Activated T-helper 2 cell treated with anti-CD3 and anti-CD28 coated beads, Interferon-gamma antibody, Interleukin-2, Interleukin-4, amounts not matched to agents 10 μg/mL and 5 μg/mL and 100 μg/mL, durations not matched to agents 14 hours and 24 hours and 36 hours (primary cell): ENCODE results near the gene C11orf65. TPM values are rescaled to one million over a fixed set of nuclear protein-coding genes. Genes with fewer than 3 reads are reported as not detected.

Experiments
- DNase-seq: peaks from one replicate; pipeline ENCODE4 v3.0.0; 2021; ENCODE audit warnings: low spot score
- H3K27ac Mint-ChIP-seq: one replicate; pipeline ENCODE4 v1.8.0; 2021; ENCODE audit warnings: mixed read lengths
- H3K27me3 Mint-ChIP-seq: one replicate; pipeline ENCODE4 v1.8.0; 2021; ENCODE audit warnings: low read depth, mixed read lengths
- H3K36me3 Mint-ChIP-seq: one replicate; pipeline ENCODE4 v1.8.0; 2021; ENCODE audit warnings: low read depth, mixed read lengths
- H3K4me1 Mint-ChIP-seq: one replicate; pipeline ENCODE4 v1.8.0; 2021; ENCODE audit warnings: low read depth, mixed read lengths
- H3K4me3 Mint-ChIP-seq: one replicate; pipeline ENCODE4 v1.8.0; 2021; ENCODE audit warnings: low read depth, mild to moderate bottlenecking, moderate library complexity, mixed read lengths
- H3K9me3 Mint-ChIP-seq: one replicate; pipeline ENCODE4 v1.8.0; 2021; ENCODE audit warnings: mixed read lengths
- intact Hi-C: fragments of 100-400 bp; cut with micrococcal nuclease; formaldehyde crosslinking; loops from one replicate; pipeline ENCODE4 v1.15.1; 2023
- total RNA-seq: library from RNA; stranded (reverse); gene quantifications from 2 replicates; pipeline ENCODE4 v1.2.3, GENCODE V29; 2022

The C11orf65 gene
- total RNA-seq, 1 donor from 2014 or later, result 0.43 TPM

DNA sequence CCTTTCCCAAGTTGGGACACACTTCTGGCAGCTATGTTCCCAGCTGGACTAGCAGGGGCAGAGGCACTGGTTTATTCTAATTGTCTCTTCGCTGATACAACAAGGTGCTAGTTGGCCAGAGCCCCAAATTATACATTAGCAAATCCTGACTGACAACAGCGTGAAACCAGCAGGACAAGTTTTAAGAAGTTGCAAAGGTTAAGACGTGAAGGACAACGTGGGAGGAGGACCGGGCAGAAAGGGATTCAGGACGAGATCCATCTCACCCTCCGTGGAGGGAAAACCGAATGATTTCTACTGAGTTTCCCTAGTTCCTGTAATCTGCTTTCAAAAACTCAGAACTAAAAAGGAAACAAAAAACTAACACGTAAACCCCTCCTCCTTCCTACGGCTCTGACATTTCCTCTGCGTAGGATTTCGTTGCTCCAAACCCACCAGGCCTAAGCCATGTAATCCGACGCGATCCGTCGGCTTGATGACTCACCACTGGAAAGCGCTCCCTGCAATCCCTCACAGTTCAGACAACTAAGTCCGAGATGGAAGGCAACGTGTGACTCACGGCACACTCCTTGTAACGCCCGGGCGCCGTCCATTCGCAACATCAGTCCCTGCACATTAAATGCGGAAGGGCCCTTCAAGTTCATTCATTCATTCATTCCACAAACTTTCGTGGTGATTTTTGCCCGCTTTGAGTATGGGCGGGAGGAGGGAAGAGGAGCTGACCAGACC, 30.2 kb upstream of the C11orf65 start:
- intact Hi-C loops, result loop anchor here (1.0 to 5.0 kb wide), 8 partner anchors 30 to 489 kb away; partner anchors contain the start of genes ACAT1, ATM, C11orf65 and CUL5
- Mint-ChIP-seq H3K27ac (peak overlapping the region; percentile 98), H3K4me1 (peaks cover 23% of the 10 kb centered on the region), H3K36me3 (peaks cover 9% of the 10 kb centered on the region), H3K4me3 (peak overlapping the region; percentile 93), H3K9me3 (no peaks in the 10 kb centered on the region), H3K27me3 (peaks cover 4% of the 10 kb centered on the region)
- peak; percentile 68 for DNase-seq

DNA sequence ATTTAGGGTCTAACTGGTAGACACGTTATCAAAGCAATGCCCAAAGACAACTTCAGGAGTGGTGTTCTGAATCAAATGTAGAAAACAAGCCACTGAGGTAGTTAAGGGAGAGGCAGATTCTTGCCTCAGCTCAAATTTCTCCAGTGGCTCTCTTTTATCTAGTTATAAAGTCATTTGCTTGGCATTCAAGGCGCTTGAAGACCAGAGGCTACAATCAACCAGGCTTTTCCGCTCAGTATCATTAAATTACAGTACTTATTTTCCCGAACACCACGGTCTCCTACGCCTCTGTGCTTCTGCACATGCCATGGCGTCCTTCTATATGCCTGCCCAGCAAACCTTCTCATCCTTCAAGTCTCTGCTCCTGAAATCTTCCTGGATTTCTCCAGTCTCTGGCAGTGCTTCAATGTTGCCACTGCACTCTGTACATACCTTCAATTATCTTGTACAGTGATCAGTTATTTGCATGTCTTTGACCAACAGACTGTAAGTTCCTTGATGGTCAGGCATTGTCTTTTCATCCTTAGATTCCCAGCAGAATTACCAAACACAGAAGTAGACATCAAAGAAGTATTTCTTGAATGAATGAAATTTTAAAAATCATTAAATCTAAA, 29.4 kb upstream of the C11orf65 start:
- H3K27ac Mint-ChIP-seq, result no peak overlapping the region
- H3K27me3 Mint-ChIP-seq, result peaks cover 4% of the 10 kb centered on the region
- H3K4me1 Mint-ChIP-seq, result peaks cover 25% of the 10 kb centered on the region
- H3K9me3 Mint-ChIP-seq, result no peaks in the 10 kb centered on the region
- no peak for DNase-seq
- no peak overlapping the region for H3K4me3 Mint-ChIP-seq
- peaks cover 9% of the 10 kb centered on the region for H3K36me3 Mint-ChIP-seq
- intact Hi-C loops, result loop anchor here (1.0 to 5.0 kb wide), 8 partner anchors 29 to 488 kb away; partner anchors contain the start of genes ACAT1, ATM, C11orf65 and CUL5

DNA sequence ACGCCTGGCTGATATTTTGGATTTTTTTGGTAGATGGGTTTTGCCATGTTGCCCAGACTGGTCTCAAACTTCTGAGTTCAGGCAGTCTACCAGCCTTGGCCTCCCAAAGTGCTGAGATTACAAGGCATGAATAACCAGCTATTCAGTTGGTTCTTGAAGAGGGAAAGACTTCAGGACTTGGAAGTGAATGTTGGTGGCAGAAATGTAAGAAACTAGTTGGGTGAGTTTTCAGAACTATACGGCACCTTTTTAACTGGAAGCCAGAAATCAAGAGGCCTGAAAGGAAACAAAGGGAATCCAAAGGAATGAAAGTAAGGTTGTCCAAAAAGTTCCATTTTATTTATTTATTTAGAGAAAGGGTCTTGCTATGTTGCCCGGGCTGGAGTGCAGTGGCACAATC, 28.0 kb upstream of the C11orf65 start:
- no peak overlapping the region for H3K27ac Mint-ChIP-seq
- DNase-seq, result no peak
- peaks cover 11% of the 10 kb centered on the region for H3K36me3 Mint-ChIP-seq
- intact Hi-C loops, result loop anchor here (5.0 kb wide), 3 partner anchors 167 to 373 kb away; partner anchors contain the start of gene ACAT1
- H3K27me3 Mint-ChIP-seq, result no peaks in the 10 kb centered on the region
- H3K9me3 Mint-ChIP-seq, result no peaks in the 10 kb centered on the region
- H3K4me1 Mint-ChIP-seq, result peaks cover 25% of the 10 kb centered on the region
- no peak overlapping the region for H3K4me3 Mint-ChIP-seq

DNA sequence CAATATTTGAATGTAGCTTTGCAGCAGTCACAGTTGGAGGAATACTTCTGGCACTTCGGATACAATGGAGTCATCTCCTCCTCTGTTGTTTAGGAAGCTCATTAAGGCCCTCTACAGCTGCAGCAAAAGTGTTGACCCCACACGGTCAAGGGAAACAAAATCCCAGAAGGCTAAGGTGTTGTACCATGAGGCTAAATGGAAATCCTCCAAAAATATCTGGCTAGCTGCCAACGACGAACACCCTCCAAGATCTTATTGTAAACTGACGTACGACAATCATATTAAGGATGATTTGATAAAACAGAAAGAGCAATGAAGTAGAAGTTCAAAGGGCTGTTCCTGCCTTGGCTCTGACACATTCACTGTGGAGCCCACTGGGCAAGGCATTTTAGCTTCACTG, 26.9 kb upstream of the C11orf65 start:
- intact Hi-C loops, result no loop called here
- Mint-ChIP-seq H3K36me3 (peaks cover 15% of the 10 kb centered on the region), H3K4me1 (peaks cover 25% of the 10 kb centered on the region), H3K27me3 (no peaks in the 10 kb centered on the region), H3K9me3 (no peaks in the 10 kb centered on the region), H3K4me3 (no peak overlapping the region), H3K27ac (no peak overlapping the region)
- no peak for DNase-seq

DNA sequence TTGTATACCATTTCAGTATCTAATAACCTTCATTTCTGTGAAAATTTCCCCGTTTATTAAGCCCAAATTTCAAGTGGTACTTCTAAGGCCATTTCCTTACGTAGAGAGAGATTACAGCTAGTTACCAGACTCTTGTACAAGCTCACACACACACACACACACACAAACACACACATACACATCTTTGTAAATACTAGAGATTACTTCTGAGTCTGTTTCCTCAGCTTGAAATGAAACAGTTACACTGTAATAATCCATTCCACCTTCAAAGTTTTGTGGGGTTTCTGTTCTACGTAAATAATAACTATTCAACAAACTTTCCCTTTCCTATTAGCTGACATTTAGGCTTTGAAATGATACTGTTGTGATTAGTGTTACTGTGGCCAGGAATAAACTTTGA, 24.6 kb upstream of the C11orf65 start:
- no peak overlapping the region for H3K27ac Mint-ChIP-seq
- no peaks in the 10 kb centered on the region for H3K27me3 Mint-ChIP-seq
- intact Hi-C loops, result no loop called here
- peaks cover 31% of the 10 kb centered on the region for H3K36me3 Mint-ChIP-seq
- no peak for DNase-seq
- no peaks in the 10 kb centered on the region for H3K9me3 Mint-ChIP-seq
- H3K4me3 Mint-ChIP-seq, result no peak overlapping the region
- peaks cover 17% of the 10 kb centered on the region for H3K4me1 Mint-ChIP-seq

DNA sequence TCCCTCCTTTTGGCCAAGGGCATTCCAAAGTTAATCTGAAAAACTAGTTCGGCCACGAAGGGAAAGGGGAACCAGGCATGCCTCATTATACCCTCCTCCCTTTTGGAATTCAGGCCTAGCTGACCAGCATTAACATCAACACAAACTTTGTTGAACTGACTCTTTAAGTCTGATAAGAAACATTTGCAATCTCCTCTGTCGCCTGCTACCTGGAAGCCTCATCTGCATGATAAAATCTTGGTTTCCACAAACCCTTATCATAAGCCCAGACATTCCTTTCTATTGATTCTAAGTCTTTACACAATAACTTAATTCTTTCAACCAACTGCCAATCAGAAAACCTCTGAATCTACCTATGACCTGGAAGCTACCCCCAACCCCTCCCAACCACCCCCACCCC, 19.5 kb upstream of the C11orf65 start:
- Mint-ChIP-seq H3K9me3 (no peaks in the 10 kb centered on the region), H3K36me3 (peaks cover 51% of the 10 kb centered on the region), H3K4me1 (peaks cover 12% of the 10 kb centered on the region), H3K4me3 (no peak overlapping the region), H3K27ac (no peak overlapping the region), H3K27me3 (no peaks in the 10 kb centered on the region)
- no peak for DNase-seq
- intact Hi-C loops, result no loop called here

DNA sequence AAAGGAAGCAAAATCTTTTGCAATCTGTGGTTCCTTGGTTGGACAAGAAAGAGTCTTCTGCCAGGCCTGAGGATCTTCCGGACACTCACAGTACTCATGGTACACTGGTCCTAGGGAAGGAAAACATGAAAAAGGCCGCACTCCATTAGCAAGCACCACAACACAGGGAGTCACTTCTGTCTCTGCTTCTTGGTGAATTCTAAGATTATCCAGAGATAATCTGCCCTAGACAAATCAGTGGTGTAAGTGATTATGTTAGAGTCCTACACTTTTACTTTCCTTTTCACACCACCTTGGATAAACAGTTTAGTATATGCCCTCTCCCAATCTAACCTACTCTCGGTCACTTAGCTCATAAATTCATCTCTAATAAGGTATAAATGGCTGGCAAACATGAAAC, 19.0 kb upstream of the C11orf65 start:
- no peak for DNase-seq
- no peaks in the 10 kb centered on the region for H3K9me3 Mint-ChIP-seq
- peaks cover 54% of the 10 kb centered on the region for H3K36me3 Mint-ChIP-seq
- peaks cover 11% of the 10 kb centered on the region for H3K4me1 Mint-ChIP-seq
- no peaks in the 10 kb centered on the region for H3K27me3 Mint-ChIP-seq
- intact Hi-C loops, result no loop called here
- H3K27ac Mint-ChIP-seq, result no peak overlapping the region
- H3K4me3 Mint-ChIP-seq, result no peak overlapping the region

DNA sequence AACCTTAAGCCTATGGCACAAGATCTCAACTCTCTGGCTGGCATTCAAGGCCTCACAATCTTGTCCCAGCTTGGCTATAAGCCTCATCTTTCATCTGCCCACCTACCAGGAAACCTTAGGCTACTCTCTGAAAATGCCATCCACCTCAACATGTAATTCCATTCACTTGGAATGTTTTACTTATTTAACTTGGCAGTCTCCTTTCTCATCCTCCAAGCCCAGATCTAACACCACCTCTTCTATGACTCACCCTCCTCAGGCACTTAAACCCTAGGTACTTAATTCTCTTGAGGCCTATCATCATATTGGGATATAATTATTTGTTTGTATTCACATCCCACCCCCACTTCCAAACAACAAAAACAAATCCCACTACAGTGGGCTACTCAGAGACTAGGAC, 15.8 kb upstream of the C11orf65 start:
- peaks cover 11% of the 10 kb centered on the region for H3K4me1 Mint-ChIP-seq
- no peaks in the 10 kb centered on the region for H3K9me3 Mint-ChIP-seq
- intact Hi-C loops, result no loop called here
- DNase-seq, result no peak
- H3K27me3 Mint-ChIP-seq, result no peaks in the 10 kb centered on the region
- peaks cover 42% of the 10 kb centered on the region for H3K36me3 Mint-ChIP-seq
- H3K27ac Mint-ChIP-seq, result no peak overlapping the region
- H3K4me3 Mint-ChIP-seq, result no peak overlapping the region

DNA sequence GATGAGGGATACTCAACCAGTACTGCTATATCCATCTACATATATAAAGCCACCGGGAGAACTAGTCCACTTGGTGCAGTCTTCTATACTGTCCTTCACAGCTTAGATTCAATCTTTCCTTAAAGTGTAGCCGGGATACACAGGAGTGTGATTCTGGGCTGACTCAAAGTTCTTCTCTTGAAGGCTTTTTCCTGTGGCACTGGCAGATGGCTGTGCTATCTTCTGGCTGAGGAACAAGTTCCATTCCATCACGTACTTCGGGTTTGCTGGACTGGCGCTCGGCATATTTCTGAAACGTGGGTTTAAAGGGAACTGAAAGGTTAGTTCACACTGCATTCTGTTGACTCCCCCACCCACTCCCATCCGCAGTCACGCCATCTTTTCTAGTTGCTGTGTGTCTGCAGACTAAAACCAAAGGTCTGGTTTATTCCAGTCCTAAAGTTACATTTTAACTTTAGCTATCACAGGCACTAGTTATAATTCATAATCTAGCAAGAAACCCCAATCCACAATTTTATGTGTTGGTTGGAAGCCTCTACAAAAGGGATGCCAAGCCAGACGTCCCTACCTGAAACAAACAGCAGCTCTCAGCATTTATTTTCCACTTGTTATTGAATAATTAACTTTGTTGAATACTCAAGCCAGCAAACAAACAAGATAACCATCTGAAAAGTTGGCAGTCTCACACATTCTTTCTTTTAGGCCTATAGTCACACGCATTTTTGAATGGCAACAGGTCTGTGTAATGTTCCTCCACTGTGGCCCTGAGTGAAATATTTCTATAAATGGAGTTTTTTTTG, 7.5 kb upstream of the C11orf65 start:
- Mint-ChIP-seq H3K27me3 (no peaks in the 10 kb centered on the region), H3K4me1 (no peaks in the 10 kb centered on the region), H3K9me3 (no peaks in the 10 kb centered on the region), H3K4me3 (no peak overlapping the region), H3K36me3 (peaks cover 7% of the 10 kb centered on the region), H3K27ac (no peak overlapping the region)
- DNase-seq, result no peak
- intact Hi-C loops, result no loop called here

DNA sequence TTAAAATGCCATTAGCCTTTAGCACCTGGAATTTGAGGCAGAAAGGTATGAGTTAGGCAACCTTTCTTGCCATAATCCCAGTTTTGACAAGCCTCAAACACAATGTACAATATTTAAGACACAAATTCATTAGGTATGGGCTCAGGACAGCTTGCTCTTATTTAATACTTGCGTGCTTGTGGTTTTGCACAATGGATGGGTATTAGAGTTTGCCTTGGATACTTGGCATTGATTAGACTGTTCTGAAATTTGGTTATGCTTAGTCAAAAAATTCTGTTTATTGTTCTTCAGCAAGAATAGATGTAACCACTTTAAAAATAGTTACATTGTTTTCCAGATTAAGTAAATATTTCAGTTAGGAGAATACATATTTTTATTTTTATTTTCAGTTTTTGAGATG, 5.4 kb upstream of the C11orf65 start:
- H3K4me1 Mint-ChIP-seq, result peaks cover 4% of the 10 kb centered on the region
- DNase-seq, result no peak
- no peak overlapping the region for H3K27ac Mint-ChIP-seq
- no peak overlapping the region for H3K4me3 Mint-ChIP-seq
- intact Hi-C loops, result no loop called here
- H3K9me3 Mint-ChIP-seq, result no peaks in the 10 kb centered on the region
- H3K36me3 Mint-ChIP-seq, result peaks cover 5% of the 10 kb centered on the region
- no peaks in the 10 kb centered on the region for H3K27me3 Mint-ChIP-seq

DNA sequence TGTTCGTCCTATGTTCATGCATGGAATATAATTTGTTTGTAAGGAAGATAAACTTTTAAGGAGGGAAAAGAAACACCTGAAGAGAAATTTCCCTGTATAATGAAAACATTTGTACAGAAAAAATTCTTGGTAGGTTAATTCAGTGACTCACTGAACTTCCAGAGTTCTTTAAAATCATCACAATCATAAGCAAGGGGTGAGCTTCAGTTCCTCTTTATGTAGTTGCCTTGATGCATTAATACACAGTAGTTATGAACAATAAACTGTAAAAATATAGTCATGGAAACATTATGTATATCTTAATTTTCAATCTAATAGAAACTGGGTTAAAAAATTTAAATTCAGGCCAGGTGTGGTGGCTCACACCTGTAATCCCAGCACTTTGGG, 1.1 kb upstream of the C11orf65 start:
- peaks cover 16% of the 10 kb centered on the region for H3K4me1 Mint-ChIP-seq
- H3K36me3 Mint-ChIP-seq, result no peaks in the 10 kb centered on the region
- H3K9me3 Mint-ChIP-seq, result no peaks in the 10 kb centered on the region
- peak overlapping the region; percentile 47 for H3K4me3 Mint-ChIP-seq
- H3K27me3 Mint-ChIP-seq, result no peaks in the 10 kb centered on the region
- intact Hi-C loops, result loop anchor here (5.0 to 10.0 kb wide), 3 partner anchors 331 to 904 kb away; partner anchors contain the start of genes ALKBH8 and CUL5
- DNase-seq, result no peak
- H3K27ac Mint-ChIP-seq, result no peak overlapping the region

DNA sequence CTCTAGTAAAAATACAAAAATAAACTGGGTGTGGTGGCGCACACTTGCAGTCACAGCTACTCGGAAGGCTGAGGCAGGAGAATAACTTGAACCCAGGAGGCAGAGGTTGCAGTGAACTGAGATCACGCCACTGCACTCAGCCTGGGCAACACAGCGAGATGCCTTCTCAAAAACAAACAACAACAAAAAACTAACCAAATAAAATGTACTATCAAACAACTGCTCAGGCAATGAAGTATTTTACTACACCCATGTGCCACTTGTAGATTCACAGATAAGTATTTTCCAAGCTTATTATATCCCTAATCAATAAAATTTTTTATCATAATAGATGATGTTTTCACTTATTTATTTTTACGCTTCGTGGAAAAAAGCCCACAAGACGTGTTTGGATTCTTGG, 924 bp downstream of the C11orf65 start:
- intact Hi-C loops, result loop anchor here (5.0 to 10.0 kb wide), 3 partner anchors 329 to 902 kb away; partner anchors contain the start of genes ALKBH8 and CUL5
- Mint-ChIP-seq H3K27ac (peak overlapping the region; percentile 100), H3K4me3 (peak overlapping the region; percentile 96), H3K27me3 (no peaks in the 10 kb centered on the region), H3K4me1 (peaks cover 16% of the 10 kb centered on the region), H3K9me3 (no peaks in the 10 kb centered on the region), H3K36me3 (no peaks in the 10 kb centered on the region)
- no peak for DNase-seq
